Body of pancreas (tissue), 4 donors: ENCODE measurements around the gene IDI1.

Experiments used
- POLR2A ChIP-seq, 3 donors: fragments of 450-650 bp; IDR thresholded peaks; one replicate each; pipeline ENCODE4 v1.6.1; 2016; ENCODE audit warnings: antibody characterized with exemption in 3 of 3, mild to moderate bottlenecking in 2 of 3
- TF ChIP-seq, protein P1 (sequence below), 7 experiments: fragments of 450-650 bp in 4 of 7; fragments of 200-600 bp in 3 of 7; sonication (generic) in 3 of 7; IDR thresholded peaks; one replicate each; pipeline ENCODE4 v1.5.1; 2016 to 2019; ENCODE audit warnings: antibody characterized with exemption in 7 of 7

DNA sequence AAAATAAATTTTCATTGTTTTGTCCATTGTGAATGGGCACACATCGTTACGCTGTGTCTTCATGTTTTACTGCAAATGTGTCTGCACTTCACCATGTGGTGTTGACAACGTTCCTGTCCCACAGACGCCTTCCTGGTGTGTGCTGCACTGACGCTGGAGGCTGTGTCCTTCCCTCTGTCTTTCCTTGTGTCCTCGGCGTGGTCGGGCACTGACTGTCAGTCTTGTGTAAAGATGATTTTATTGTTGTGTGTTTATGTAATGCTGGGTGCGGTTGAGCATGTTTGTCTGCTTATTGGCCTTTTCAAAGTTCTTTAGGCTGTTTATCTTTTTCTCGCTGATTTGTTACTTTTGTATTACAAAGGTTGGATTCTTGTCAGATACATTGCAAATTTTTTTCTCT, 41.3 kb downstream of the IDI1 start:
- TF ChIP-seq, protein P1, sequence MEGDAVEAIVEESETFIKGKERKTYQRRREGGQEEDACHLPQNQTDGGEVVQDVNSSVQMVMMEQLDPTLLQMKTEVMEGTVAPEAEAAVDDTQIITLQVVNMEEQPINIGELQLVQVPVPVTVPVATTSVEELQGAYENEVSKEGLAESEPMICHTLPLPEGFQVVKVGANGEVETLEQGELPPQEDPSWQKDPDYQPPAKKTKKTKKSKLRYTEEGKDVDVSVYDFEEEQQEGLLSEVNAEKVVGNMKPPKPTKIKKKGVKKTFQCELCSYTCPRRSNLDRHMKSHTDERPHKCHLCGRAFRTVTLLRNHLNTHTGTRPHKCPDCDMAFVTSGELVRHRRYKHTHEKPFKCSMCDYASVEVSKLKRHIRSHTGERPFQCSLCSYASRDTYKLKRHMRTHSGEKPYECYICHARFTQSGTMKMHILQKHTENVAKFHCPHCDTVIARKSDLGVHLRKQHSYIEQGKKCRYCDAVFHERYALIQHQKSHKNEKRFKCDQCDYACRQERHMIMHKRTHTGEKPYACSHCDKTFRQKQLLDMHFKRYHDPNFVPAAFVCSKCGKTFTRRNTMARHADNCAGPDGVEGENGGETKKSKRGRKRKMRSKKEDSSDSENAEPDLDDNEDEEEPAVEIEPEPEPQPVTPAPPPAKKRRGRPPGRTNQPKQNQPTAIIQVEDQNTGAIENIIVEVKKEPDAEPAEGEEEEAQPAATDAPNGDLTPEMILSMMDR (IDR thresholded peaks at IDR 0.05), result no peak
- no peak for TF ChIP-seq POLR2A (IDR thresholded peaks at IDR 0.05)
